Kidney (tissue), 2 donors: ENCODE measurements around the gene ZNF567. TPM values are rescaled to one million over a fixed set of nuclear protein-coding genes. Genes with fewer than 3 reads are reported as not detected.

Experiments
- polyA plus RNA-seq: library from polyadenylated mRNA; stranded (reverse); fragments of 350-450 nt; fragmentation: Illumina TruSeq; extraction: RNeasy Lipid Tissue Mini Kit (QIAGEN cat#74804); gene quantifications from one replicate; pipeline ENCODE4 v1.2.3, GENCODE V29; 2014; ENCODE audit warnings: low read depth, low replicate concordance; ENCODE audit not compliant: insufficient read depth
- total RNA-seq: library from RNA; stranded (reverse); fragmentation: NEBNext Ultra II Directional; extraction: Animal tissue kit (Norgen Biotek cat#: 25700); gene quantifications from one replicate; pipeline ENCODE4 v1.2.1, GENCODE V29; 2021
- donor health status: DM: yes; HTN: yes; CAD: no.

The ZNF567 gene
- total and polyA plus RNA-seq, 2 donors from 2014 or later: 4.0 to 9.8 TPM

Other genes with a start within 250 kb of the ZNF567 start
- 13.0 TPM for gene ZNF566, start 198.1 kb upstream of the ZNF567 start, total RNA-seq
- 4.6 TPM for gene ZNF566, start 198.1 kb upstream of the ZNF567 start, polyA plus RNA-seq
- 12.8 TPM for gene ZNF260, start 159.3 kb upstream of the ZNF567 start, total RNA-seq
- gene ZNF260, start 159.3 kb upstream of the ZNF567 start, polyA plus RNA-seq: 5.4 TPM
- gene ZNF529, start 114.3 kb upstream of the ZNF567 start, total RNA-seq: 17.0 TPM
- gene ZNF529, start 114.3 kb upstream of the ZNF567 start, polyA plus RNA-seq: 4.1 TPM
- gene ZNF382, start 82.3 kb upstream of the ZNF567 start, total RNA-seq: 11.0 TPM
- gene ZNF382, start 82.3 kb upstream of the ZNF567 start, polyA plus RNA-seq: 1.8 TPM
- gene ZNF461, start 20.8 kb upstream of the ZNF567 start, total RNA-seq: 11.8 TPM
- gene ZNF461, start 20.8 kb upstream of the ZNF567 start, polyA plus RNA-seq: 3.2 TPM
- gene ZNF850, start 85.2 kb downstream of the ZNF567 start, total RNA-seq: 4.2 TPM
- gene ZNF850, start 85.2 kb downstream of the ZNF567 start, polyA plus RNA-seq: 0.09 TPM
- gene ZNF790, start 150.8 kb downstream of the ZNF567 start, total RNA-seq: 9.5 TPM
- 4.6 TPM for gene ZNF790, start 150.8 kb downstream of the ZNF567 start, polyA plus RNA-seq
- 8.5 TPM for gene ZNF345, start 163.3 kb downstream of the ZNF567 start, total RNA-seq
- 2.0 TPM for gene ZNF345, start 163.3 kb downstream of the ZNF567 start, polyA plus RNA-seq
- 4.4 TPM for gene ZNF829, start 228.7 kb downstream of the ZNF567 start, total RNA-seq
- 1.2 TPM for gene ZNF829, start 228.7 kb downstream of the ZNF567 start, polyA plus RNA-seq
- 13.1 TPM for gene ZNF568, start 228.7 kb downstream of the ZNF567 start, total RNA-seq
- 6.5 TPM for gene ZNF568, start 228.7 kb downstream of the ZNF567 start, polyA plus RNA-seq